HEK293T (cell line): ENCODE data around the gene ANKH.

Experiments
- CTCF ChIA-PET: fragments of 350-600 bp; formaldehyde crosslinking; extraction: SDS; loops from one replicate; lab custom pipeline; 2021; ENCODE audit warnings: antibody characterized with exemption, inconsistent platforms; lab: Yijun Ruan, JAX
- POLR2A ChIA-PET: fragments of 350-600 bp; formaldehyde crosslinking; extraction: SDS; loops from one replicate; lab custom pipeline; 2020; ENCODE audit warnings: antibody characterized with exemption, inconsistent platforms; lab: Yijun Ruan, JAX
- DNase-seq: peaks from one replicate; pipeline ENCODE4 v3.0.0; 2012; ENCODE audit warnings: mixed read lengths; ENCODE audit errors: extremely low spot score
- ARNT ChIP-seq: fragments of 450-650 bp; IDR thresholded peaks from 2 replicates; pipeline ENCODE4 v1.6.1; 2017; ENCODE audit warnings: mild to moderate bottlenecking
- BHLHE40 ChIP-seq: fragments of 450-650 bp; IDR thresholded peaks from 2 replicates; pipeline ENCODE4 v1.6.1; 2016; ENCODE audit warnings: mild to moderate bottlenecking, moderate library complexity, borderline replicate concordance
- CTBP1 ChIP-seq: fragments of 450-650 bp; IDR thresholded peaks from 2 replicates; pipeline ENCODE4 v1.6.1; 2016; ENCODE audit warnings: borderline replicate concordance
- ELF4 ChIP-seq: fragments of 450-650 bp; IDR thresholded peaks from 2 replicates; pipeline ENCODE4 v1.6.1; 2017; ENCODE audit warnings: antibody characterized with exemption
- FOXA1 ChIP-seq: fragments of 450-650 bp; IDR thresholded peaks from 2 replicates; pipeline ENCODE4 v1.6.1; 2016; ENCODE audit warnings: mild to moderate bottlenecking
- FOXK2 ChIP-seq: fragments of 450-650 bp; IDR thresholded peaks from 2 replicates; pipeline ENCODE4 v1.6.1; 2016; ENCODE audit warnings: mild to moderate bottlenecking
- FOXM1 ChIP-seq: fragments of 450-650 bp; IDR thresholded peaks from 2 replicates; pipeline ENCODE4 v1.6.1; 2017; ENCODE audit warnings: mild to moderate bottlenecking, borderline replicate concordance
- HDGF ChIP-seq: fragments of 450-650 bp; IDR thresholded peaks from 2 replicates; pipeline ENCODE4 v1.6.1; 2017; ENCODE audit warnings: antibody characterized with exemption, borderline replicate concordance
- L3MBTL2 ChIP-seq: fragments of 450-650 bp; conservative IDR thresholded peaks from 2 replicates; pipeline ENCODE4 v1.6.1; 2016; ENCODE audit warnings: mild to moderate bottlenecking
- LEF1 ChIP-seq: fragments of 450-650 bp; IDR thresholded peaks from 2 replicates; pipeline ENCODE4 v1.6.1; 2017; ENCODE audit warnings: mild to moderate bottlenecking, borderline replicate concordance
- NFRKB ChIP-seq: fragments of 450-650 bp; IDR thresholded peaks from 2 replicates; pipeline ENCODE4 v1.6.1; 2016; ENCODE audit warnings: mild to moderate bottlenecking, moderate library complexity
- SP1 ChIP-seq: fragments of 450-650 bp; IDR thresholded peaks from 2 replicates; pipeline ENCODE4 v1.6.1; 2017
- SUZ12 ChIP-seq: fragments of 450-650 bp; IDR thresholded peaks from 2 replicates; pipeline ENCODE4 v1.6.1; 2016; ENCODE audit warnings: mild to moderate bottlenecking
- TARDBP ChIP-seq: fragments of 450-650 bp; IDR thresholded peaks from 2 replicates; pipeline ENCODE4 v1.6.1; 2016
- ZNF384 ChIP-seq: fragments of 450-650 bp; IDR thresholded peaks from 2 replicates; pipeline ENCODE4 v1.6.1; 2016
- TF ChIP-seq, protein P1 (sequence below): fragments of 450-650 bp; IDR thresholded peaks from 2 replicates; pipeline ENCODE4 v1.6.1; 2016

ANKH gene

DNA sequence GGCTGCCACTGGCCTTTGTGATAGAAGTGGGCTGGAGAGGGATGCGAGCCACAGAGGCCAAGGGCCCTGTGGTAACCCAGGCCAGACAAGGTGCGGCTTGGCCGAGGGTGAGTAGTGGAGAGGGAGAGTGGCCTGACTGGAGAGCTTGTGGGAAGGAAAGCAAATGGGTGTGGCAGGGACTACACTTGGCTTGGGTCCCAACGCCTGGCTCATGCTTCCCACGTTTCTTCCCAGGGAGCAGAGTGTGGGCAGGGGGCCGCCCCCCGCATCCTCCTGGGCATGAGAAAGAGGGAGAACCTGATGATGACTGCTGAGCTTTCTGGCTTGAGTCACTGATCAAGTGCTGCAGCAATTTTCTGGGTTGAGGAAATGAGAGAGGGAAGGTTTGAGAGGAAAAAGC, 95.7 kb downstream of the ANKH start:
- ChIA-PET CTCF (no interaction called here), POLR2A (interaction anchor here (1.0 kb wide), 1 partner anchor 8 kb away, joined by 3 read pairs; no protein-coding TSS in a partner anchor)
- no peak for TF ChIP-seq ZNF384
- TF ChIP-seq ELF4: no peak
- TF ChIP-seq, protein P1, sequence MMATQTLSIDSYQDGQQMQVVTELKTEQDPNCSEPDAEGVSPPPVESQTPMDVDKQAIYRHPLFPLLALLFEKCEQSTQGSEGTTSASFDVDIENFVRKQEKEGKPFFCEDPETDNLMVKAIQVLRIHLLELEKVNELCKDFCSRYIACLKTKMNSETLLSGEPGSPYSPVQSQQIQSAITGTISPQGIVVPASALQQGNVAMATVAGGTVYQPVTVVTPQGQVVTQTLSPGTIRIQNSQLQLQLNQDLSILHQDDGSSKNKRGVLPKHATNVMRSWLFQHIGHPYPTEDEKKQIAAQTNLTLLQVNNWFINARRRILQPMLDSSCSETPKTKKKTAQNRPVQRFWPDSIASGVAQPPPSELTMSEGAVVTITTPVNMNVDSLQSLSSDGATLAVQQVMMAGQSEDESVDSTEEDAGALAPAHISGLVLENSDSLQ: no peak
- no peak for TF ChIP-seq LEF1
- no peak for TF ChIP-seq FOXK2
- no peak for TF ChIP-seq HDGF
- TF ChIP-seq FOXA1: no peak
- no peak for TF ChIP-seq NFRKB
- DNase-seq: no peak

- ChIA-PET CTCF (interaction anchor here (0.7 kb wide), 1 partner anchor 13 kb away, joined by 5 read pairs; no protein-coding TSS in a partner anchor), POLR2A (no interaction called here)
- DNase-seq: no peak
- TF ChIP-seq SP1 (no peak), L3MBTL2 (no peak), ZNF384 (no peak), FOXM1 (no peak)
- TF ChIP-seq, protein P1: no peak
These were observed 98.0 kb downstream of the ANKH start for GRCh38 chr5:14773588-14773987.

DNA sequence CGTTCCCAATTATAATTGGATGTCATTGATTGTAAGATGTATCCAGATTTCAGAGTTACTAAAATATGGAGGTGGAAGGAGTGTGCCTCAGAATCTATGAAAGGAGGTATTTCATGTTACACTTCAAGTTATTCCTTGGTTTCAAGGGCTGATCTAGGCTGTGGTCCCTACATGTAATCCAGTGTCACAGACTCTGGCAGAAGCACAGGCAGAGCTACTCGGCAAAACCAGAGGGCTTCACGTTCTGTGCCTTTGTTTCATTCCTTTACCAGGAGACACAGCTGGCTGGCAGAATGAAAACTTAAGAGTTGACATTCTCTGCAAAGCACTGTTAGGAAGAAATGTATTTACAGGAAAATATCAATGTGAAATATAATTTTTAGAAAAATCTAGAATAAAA, 99.6 kb downstream of the ANKH start:
- CTCF ChIA-PET: interaction anchor here (0.6 kb wide), 1 partner anchor 864 kb away, joined by 3 read pairs; no protein-coding TSS in a partner anchor
- POLR2A ChIA-PET: interaction anchor here (0.8 kb wide), 1 partner anchor 58 kb away, joined by 3 read pairs; no protein-coding TSS in a partner anchor
- DNase-seq: no peak
- TF ChIP-seq FOXK2 (no peak), BHLHE40 (no peak), ZNF384 (no peak), LEF1 (no peak), SP1 (no peak), FOXM1 (no peak), HDGF (no peak), FOXA1 (no peak), CTBP1 (no peak), ARNT (no peak), ELF4 (no peak), TARDBP (no peak), L3MBTL2 (no peak), NFRKB (no peak), SUZ12 (no peak)
- TF ChIP-seq, protein P1: no peak

GRCh38 chr5:14771189-14771588, 100.4 kb downstream of the ANKH start:
- POLR2A ChIA-PET: no interaction called here
- CTCF ChIA-PET: no interaction called here
- no peak for TF ChIP-seq ARNT
- no peak for TF ChIP-seq SUZ12
- no peak for TF ChIP-seq NFRKB
- no peak for TF ChIP-seq CTBP1
- TF ChIP-seq TARDBP: no peak
- no peak for TF ChIP-seq HDGF
- no peak for TF ChIP-seq SP1
- TF ChIP-seq FOXA1: no peak
- TF ChIP-seq FOXK2: no peak
- TF ChIP-seq ELF4: no peak
- TF ChIP-seq ZNF384: no peak
- DNase-seq: no peak

DNA sequence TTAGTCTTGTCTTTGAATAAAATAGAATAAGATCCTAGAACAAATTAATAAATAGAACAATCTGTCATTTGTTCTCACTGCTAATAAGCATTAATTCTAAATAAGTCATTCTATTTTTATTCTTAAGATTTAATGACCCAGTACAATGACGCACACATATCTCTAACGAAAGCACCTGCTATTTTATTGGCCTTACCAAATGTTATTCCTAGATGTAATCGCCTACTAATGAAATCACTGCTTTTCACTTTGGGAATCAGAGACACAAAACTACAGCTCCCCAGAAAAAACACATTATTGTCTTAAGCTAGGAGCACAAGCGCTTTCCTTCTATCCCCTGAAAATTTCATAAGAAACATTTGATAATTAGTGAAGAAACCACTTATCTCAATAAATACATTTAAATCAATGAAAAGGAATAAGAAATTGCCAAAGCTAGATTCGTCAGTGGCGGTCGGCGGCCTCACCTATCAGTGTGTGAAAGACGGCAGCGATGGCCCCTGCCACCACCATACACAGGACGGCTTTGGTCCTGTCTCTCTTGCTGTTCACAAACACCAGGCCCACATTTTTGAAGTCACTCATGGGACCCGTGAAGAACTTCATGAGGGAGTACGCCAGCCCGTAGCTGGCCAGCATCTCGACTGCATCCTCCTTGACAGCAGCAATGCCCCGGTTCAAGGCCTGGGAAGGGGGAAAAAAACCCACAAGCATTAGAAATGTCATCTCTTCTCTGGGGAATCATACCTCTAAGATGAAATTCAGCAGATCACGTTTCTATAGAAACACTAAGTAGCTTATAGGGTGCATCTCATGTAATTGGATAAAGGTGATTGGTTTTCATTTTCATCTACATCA, 102.8 kb downstream of the ANKH start:
- DNase-seq: no peak
- POLR2A ChIA-PET: interaction anchor here (0.9 kb wide), 1 partner anchor 7 kb away, joined by 3 read pairs; no protein-coding TSS in a partner anchor
- CTCF ChIA-PET: no interaction called here
- TF ChIP-seq ELF4 (no peak), NFRKB (no peak), L3MBTL2 (no peak), TARDBP (no peak), SUZ12 (no peak), ARNT (no peak), FOXK2 (no peak)

DNA sequence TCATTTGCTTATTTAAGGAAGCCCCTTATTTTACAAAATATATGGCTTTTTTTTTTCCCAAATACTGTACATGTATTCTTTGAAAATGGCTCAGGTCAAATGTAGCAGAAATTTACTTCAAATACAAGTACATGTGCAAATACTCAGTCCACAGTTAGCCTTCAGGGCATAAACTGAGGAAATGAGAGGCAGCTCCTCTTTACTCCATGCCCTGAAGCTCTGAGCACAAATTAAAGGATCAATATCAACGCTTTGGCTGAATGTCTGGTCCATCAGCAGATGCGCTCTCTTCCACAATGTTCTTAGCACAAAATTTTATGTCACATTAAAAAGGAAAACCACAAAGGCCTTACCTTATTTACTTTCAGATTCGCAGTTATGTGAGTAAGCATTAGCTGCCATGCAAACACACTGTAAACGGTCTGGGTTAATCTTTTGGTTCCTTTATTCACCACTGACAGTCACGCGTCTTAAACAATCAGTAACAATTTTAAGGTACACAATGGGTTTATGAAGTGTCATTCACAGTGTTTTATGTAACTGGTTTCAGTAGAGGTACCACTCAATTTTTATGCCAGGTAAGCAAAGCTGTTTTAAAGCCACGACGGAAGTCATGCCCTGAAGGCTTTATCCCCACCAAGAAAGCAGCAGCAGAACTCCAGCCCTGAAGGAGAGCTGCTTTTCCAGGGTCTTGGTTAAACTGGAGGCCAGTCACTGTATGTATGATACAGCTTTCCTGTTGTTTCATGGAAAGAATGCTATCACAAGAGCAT, 103.7 kb downstream of the ANKH start:
- no peak for DNase-seq
- ChIA-PET POLR2A (interaction anchor here (0.9 kb wide), 1 partner anchor 8 kb away, joined by 3 read pairs; no protein-coding TSS in a partner anchor), CTCF (no interaction called here)
- TF ChIP-seq FOXK2 (no peak), SP1 (no peak), ELF4 (no peak), LEF1 (no peak), NFRKB (no peak), SUZ12 (no peak), FOXA1 (no peak), TARDBP (no peak), BHLHE40 (no peak)
- TF ChIP-seq, protein P1: no peak
